HepG2 (cell line): ENCODE measurements around the gene DGUOK. TPM values are rescaled to one million over a fixed set of nuclear protein-coding genes. Genes with fewer than 3 reads are reported as not detected.

ENCODE experiments used
- ARID4A ChIP-seq: sonication (generic); formaldehyde crosslinking; IDR thresholded peaks from 2 replicates; pipeline ENCODE4 v1.5.0; 2020; ENCODE audit warnings: mild to moderate bottlenecking, missing genetic modification reagents, borderline replicate concordance
- ARNT2 ChIP-seq: sonication (generic); formaldehyde crosslinking; IDR thresholded peaks from 2 replicates; pipeline ENCODE4 v1.8.0; 2022; ENCODE audit warnings: mild to moderate bottlenecking, low read depth, missing genetic modification reagents, moderate library complexity
- CEBPZ ChIP-seq: IDR thresholded peaks from 2 replicates; pipeline ENCODE4 v1.6.1; 2012; ENCODE audit warnings: low read length, improper control_type of control experiment
- EHMT2 ChIP-seq: fragments of 200-600 bp; sonication (generic); IDR thresholded peaks from 2 replicates; pipeline ENCODE4 v1.7.0; 2017; ENCODE audit warnings: antibody characterized with exemption, low read depth, low read length, borderline replicate concordance
- GATAD1 ChIP-seq: IDR thresholded peaks from 2 replicates; pipeline ENCODE4 v1.6.1; 2016; ENCODE audit warnings: missing genetic modification reagents, missing compliant biosample characterization
- JUN ChIP-seq: sonication (generic); formaldehyde crosslinking; IDR thresholded peaks from 2 replicates; pipeline ENCODE4 v1.4.0; 2020; ENCODE audit warnings: mild to moderate bottlenecking, missing genetic modification reagents
- MYC ChIP-seq: sonication (generic); formaldehyde crosslinking; IDR thresholded peaks from 2 replicates; pipeline ENCODE4 v1.9.0; 2021; ENCODE audit warnings: missing genetic modification reagents, borderline replicate concordance
- PPARG ChIP-seq: conservative IDR thresholded peaks from 2 replicates; pipeline ENCODE4 v1.6.1; 2016; ENCODE audit warnings: missing biosample characterization, missing genetic modification reagents
- SP140L ChIP-seq: sonication (generic); formaldehyde crosslinking; IDR thresholded peaks from 2 replicates; pipeline ENCODE4 v1.4.0; 2020; ENCODE audit warnings: missing genetic modification reagents, borderline replicate concordance
- ZHX1 ChIP-seq: sonication (generic); formaldehyde crosslinking; IDR thresholded peaks from 2 replicates; pipeline ENCODE4 v1.8.1; 2022; ENCODE audit warnings: low read depth, mild to moderate bottlenecking, missing genetic modification reagents
- ZNF24 ChIP-seq: fragments of 450-650 bp; IDR thresholded peaks from 2 replicates; pipeline ENCODE4 v1.6.1; 2017; ENCODE audit warnings: antibody characterized with exemption, mild to moderate bottlenecking
- ZNF552 ChIP-seq: sonication (generic); formaldehyde crosslinking; IDR thresholded peaks from 2 replicates; pipeline ENCODE4 v1.9.0; 2022; ENCODE audit warnings: missing genetic modification reagents, mild to moderate bottlenecking, borderline replicate concordance
- ZNF556 ChIP-seq: sonication (generic); formaldehyde crosslinking; IDR thresholded peaks from 2 replicates; pipeline ENCODE4 v1.4.0; 2020; ENCODE audit warnings: mild to moderate bottlenecking, missing genetic modification reagents, borderline replicate concordance
- ZNF761 ChIP-seq: sonication (generic); formaldehyde crosslinking; conservative IDR thresholded peaks from 2 replicates; pipeline ENCODE4 v1.4.0; 2020; ENCODE audit warnings: mild to moderate bottlenecking, missing genetic modification reagents
- ZNF770 ChIP-seq: sonication (generic); formaldehyde crosslinking; IDR thresholded peaks from 2 replicates; pipeline ENCODE4 v1.5.0; 2020; ENCODE audit warnings: mild to moderate bottlenecking, missing genetic modification reagents
- polyA plus RNA-seq, 8 experiments: library from polyadenylated mRNA; depleted of rRNA in 3 of 8; stranded (reverse) in 7 of 8; unstranded in 1 of 8; fragments of >200 nt; fragmentation: Illumina TruSeq in 4 of 8; extraction: Trizol in 4 of 8; gene quantifications; 2 replicates each; pipeline versions ENCODE4 v1.2.1 to v1.2.3, GENCODE V29; 2011 to 2016; ENCODE audit warnings: low read depth in 4 of 8, missing spikeins in 1 of 8, mixed read lengths in 1 of 8; ENCODE audit not compliant: insufficient read depth in 1 of 8
- total RNA-seq, 5 experiments: library from RNA; depleted of rRNA; stranded (reverse); fragments of >200 nt; fragmentation: Illumina TruSeq; extraction: Trizol; gene quantifications; 2 replicates each; pipeline ENCODE4 v1.2.3, GENCODE V29; 2016; ENCODE audit warnings: low read depth in 1 of 5

Gene DGUOK
- total and polyA plus RNA-seq, 2 of the 13 experiments (the other 11 are each of a cell fraction or from before 2014, with no cell fraction given) = 105 to 137 TPM

DNA sequence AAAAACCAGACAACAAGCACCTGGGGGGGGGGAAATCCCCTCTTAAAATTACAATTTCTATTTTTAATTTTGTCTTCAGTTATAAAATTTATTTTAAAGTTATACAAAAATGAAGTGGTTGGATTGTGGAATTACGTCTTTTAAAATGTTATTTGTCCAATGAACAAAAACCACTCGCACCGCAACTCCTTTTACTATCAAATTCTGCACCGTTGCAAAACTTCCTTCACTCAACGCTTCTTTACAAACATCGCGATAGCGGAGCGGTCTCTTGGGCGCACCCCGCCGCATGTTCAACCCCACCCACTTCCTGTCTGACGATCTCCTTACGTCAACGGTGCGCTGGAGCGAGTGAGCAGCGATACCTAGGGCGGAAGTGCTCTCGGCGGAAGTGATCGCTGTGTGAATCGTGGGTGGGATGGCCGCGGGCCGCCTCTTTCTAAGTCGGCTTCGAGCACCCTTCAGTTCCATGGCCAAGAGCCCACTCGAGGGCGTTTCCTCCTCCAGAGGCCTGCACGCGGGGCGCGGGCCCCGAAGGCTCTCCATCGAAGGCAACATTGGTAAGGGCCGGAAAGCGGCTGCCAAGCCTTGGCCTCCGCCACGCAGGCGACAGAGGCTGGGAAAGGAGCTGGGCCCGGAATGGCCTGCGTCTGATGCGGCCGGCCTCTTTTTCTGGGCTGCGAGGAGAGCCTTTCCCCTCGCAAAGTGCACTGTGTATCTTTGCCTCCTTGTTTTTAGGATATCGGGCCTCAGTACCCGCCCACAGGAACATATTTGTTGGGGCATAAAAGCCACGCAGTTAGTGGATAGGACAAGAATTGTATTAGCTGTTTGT is at the start of gene DGUOK (continued):
- peak; percentile 27; the same call in 1 of the 2 replicates for TF ChIP-seq ZHX1 (CRISPR knock-in tag)
- peak; percentile 70; the same call in 1 of the 2 replicates for TF ChIP-seq EHMT2
- peak; percentile 50; the same call in 1 of the 2 replicates for TF ChIP-seq PPARG (CRISPR knock-in tag)
- peak; percentile 97 for TF ChIP-seq ARNT2
- TF ChIP-seq ZNF770 (CRISPR knock-in tag) = peak; percentile 94
- TF ChIP-seq CEBPZ = no peak
- TF ChIP-seq ARID4A (CRISPR knock-in tag) = peak; percentile 98
- peak; percentile 96 for TF ChIP-seq GATAD1
- peak; percentile 76 for TF ChIP-seq ZNF761 (CRISPR knock-in tag)
- TF ChIP-seq JUN = peak; percentile 73; the same call in 1 of the 2 replicates
- TF ChIP-seq ZNF552 (CRISPR knock-in tag) = peak; percentile 54; the same call in 1 of the 2 replicates
- peak; percentile 67 for TF ChIP-seq ZNF24
- TF ChIP-seq ZNF556 (CRISPR knock-in tag) = peak; percentile 93
- TF ChIP-seq MYC (CRISPR knock-in tag) = peak; percentile 92; the same call in 1 of the 2 replicates
- peak; percentile 81; the same call in 1 of the 2 replicates for TF ChIP-seq SP140L (CRISPR knock-in tag)
